Epithelial cell of esophagus (primary cell): Measurements from ENCODE around the gene KCNJ10.
A peak's percentile ranks its signal among the peaks of the same experiment; 100 is the strongest.

Experiments used
- DNase-seq: peaks from one replicate; pipeline ENCODE4 v3.0.0; 2010; ENCODE audit warnings: low read depth
- H3K4me3 ChIP-seq: 2 replicates; pipeline ENCODE4 v1.5.1; 2011; ENCODE audit warnings: mild to moderate bottlenecking, low read length, control low read depth
- CTCF ChIP-seq: IDR thresholded peaks from 2 replicates; pipeline ENCODE4 v1.5.1; 2011; ENCODE audit warnings: low read depth, mild to moderate bottlenecking, low read length, control low read depth, inconsistent platforms; ENCODE audit not compliant: insufficient read depth; ENCODE audit errors: missing control alignments

Gene KCNJ10

GRCh38 chr1:159955456-159955855 lies 114.5 kb downstream of the KCNJ10 start:
- no peak overlapping the region for H3K4me3 ChIP-seq
- DNase-seq, result peak; percentile 72
- TF ChIP-seq CTCF, result no peak

- DNase-seq, result peak; percentile 86
- H3K4me3 ChIP-seq, result no peak within 1 kb of the TSS
- no peak for TF ChIP-seq CTCF
Measured at GRCh38 chr1:159953536-159954515, 116.1 kb downstream of the KCNJ10 start, which contains the start of gene SLAMF9. SLAMF9 (minus strand) TSS chr1:159954237; CDS start chr1:159954137, 100 bp downstream.

- H3K4me3 ChIP-seq, result no peak overlapping the region
- DNase-seq, result no peak
- no peak for TF ChIP-seq CTCF
Measured at GRCh38 chr1:159952932-159953331, 117.0 kb downstream of the KCNJ10 start.

- TF ChIP-seq CTCF, result no peak
- no peak for DNase-seq
- no peak overlapping the region for H3K4me3 ChIP-seq
Measured at GRCh38 chr1:159951551-159951950, 118.4 kb downstream of the KCNJ10 start.

GRCh38 chr1:159951016-159951415 lies 118.9 kb downstream of the KCNJ10 start:
- no peak overlapping the region for H3K4me3 ChIP-seq
- TF ChIP-seq CTCF, result no peak
- DNase-seq, result no peak

GRCh38 chr1:159949981-159950381 lies 120.0 kb downstream of the KCNJ10 start:
- DNase-seq, result no peak
- TF ChIP-seq CTCF, result no peak
- H3K4me3 ChIP-seq, result no peak overlapping the region
